GM10248 (cell line): ENCODE results near the gene PHF21B.

ENCODE experiments used
- CTCF ChIA-PET: fragments of 300-600 bp; sonication (Branson Sonifier 250); formaldehyde crosslinking; extraction: SDS; loops from one replicate; lab custom pipeline; 2021; ENCODE audit warnings: antibody characterized with exemption; lab: Yijun Ruan, JAX
- POLR2A ChIA-PET: fragments of 350-650 bp; sonication (Branson Sonifier 250); formaldehyde crosslinking; extraction: SDS; loops from one replicate; lab custom pipeline; 2020; ENCODE audit warnings: antibody characterized with exemption; lab: Yijun Ruan, JAX
- DNase-seq: peaks from one replicate; pipeline ENCODE4 v3.0.0; 2012; ENCODE audit errors: extremely low spot score
- TF ChIP-seq, protein P1 (sequence below): IDR thresholded peaks from 2 replicates; pipeline ENCODE4 v1.5.1; 2012; ENCODE audit warnings: mild to moderate bottlenecking, low read depth; ENCODE audit errors: extremely low read depth, missing control alignments, control extremely low read depth

The PHF21B gene

DNA sequence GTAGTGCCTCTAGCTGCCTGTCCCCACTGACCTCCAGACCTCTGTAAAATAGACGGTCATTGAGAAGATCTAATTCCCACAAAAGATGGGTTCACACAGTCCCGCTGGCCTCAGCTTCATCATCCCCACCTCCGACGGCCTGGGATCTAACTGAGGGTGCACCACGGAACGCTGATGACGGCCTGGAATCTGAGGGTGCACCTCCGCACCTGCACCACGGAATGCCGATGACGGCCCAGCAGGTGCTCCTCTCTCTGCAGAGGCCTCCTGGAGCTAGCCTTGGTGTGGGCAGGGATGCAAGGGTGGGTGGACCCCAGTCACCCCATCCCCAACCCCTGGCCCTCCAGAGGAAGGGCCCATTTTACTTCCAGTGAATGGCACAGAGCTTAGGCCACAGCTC is 77.3 kb downstream of the PHF21B start:
- DNase-seq, result no peak
- CTCF ChIA-PET, result no interaction called here
- TF ChIP-seq, protein P1, sequence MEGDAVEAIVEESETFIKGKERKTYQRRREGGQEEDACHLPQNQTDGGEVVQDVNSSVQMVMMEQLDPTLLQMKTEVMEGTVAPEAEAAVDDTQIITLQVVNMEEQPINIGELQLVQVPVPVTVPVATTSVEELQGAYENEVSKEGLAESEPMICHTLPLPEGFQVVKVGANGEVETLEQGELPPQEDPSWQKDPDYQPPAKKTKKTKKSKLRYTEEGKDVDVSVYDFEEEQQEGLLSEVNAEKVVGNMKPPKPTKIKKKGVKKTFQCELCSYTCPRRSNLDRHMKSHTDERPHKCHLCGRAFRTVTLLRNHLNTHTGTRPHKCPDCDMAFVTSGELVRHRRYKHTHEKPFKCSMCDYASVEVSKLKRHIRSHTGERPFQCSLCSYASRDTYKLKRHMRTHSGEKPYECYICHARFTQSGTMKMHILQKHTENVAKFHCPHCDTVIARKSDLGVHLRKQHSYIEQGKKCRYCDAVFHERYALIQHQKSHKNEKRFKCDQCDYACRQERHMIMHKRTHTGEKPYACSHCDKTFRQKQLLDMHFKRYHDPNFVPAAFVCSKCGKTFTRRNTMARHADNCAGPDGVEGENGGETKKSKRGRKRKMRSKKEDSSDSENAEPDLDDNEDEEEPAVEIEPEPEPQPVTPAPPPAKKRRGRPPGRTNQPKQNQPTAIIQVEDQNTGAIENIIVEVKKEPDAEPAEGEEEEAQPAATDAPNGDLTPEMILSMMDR, result no peak
- POLR2A ChIA-PET, result no interaction called here

DNA sequence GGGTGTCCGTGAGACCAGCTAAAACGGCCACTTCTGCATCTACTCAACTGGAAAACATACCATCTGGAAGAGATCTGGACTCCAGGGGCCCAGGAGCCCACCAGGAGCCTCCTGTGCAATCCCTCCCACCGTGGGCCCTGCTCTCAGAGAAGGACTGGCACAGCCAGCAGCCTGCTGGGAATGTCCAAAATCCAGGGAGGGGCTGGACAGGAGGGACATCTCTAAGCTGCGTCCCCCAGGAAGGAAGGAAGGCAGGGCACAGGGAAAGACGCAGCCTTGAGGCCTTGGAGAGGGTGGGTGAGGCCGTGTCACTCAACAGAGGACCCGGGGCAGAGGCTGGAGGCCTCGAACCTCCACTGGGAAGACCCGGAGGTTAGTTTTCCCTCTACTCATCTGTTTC is 78.0 kb downstream of the PHF21B start:
- DNase-seq, result no peak
- TF ChIP-seq, protein P1, result no peak
- ChIA-PET CTCF (no interaction called here), POLR2A (no interaction called here)

DNA sequence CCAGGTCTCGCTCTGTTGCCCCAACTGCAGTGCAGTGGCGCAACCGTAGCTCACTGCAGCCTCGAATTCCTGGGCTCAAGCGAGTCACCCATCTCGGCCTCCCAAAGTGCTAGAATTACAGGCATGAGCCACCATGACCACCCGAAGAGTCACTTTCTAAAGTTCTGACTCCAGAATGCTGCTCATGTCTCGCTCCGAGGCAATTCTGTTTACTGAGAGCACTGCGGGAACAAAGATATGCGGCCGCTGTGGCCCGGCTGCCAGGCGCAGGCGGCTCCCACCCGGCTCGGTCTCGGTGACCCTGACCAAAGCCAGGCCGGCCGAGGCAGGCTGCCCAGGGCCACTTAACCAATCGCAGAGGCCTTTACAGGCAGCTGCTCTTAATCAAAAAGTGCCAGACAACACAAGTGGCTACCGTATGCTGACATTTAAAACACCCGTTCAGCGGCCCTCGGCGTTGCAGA is 78.7 kb downstream of the PHF21B start:
- ChIA-PET POLR2A (no interaction called here), CTCF (no interaction called here)
- TF ChIP-seq, protein P1, result no peak
- DNase-seq, result no peak

DNA sequence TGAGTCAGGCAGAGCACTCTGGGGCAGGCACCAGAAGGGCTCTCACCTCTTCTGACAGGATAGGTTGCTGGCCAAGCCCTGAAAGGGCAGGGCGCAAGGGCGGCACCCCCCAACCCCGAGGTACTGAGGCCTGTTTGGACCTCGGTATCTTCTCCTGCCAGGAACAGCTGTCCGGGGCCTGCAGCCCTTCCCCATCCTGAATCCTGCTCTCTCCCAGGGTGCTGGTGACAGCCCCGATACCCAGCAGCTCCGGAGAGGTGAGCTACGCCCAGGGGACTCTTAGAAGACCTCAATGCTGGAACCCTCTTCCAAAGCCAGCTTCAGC is 79.1 kb downstream of the PHF21B start:
- DNase-seq, result no peak
- ChIA-PET CTCF (no interaction called here), POLR2A (no interaction called here)
- TF ChIP-seq, protein P1, result no peak

DNA sequence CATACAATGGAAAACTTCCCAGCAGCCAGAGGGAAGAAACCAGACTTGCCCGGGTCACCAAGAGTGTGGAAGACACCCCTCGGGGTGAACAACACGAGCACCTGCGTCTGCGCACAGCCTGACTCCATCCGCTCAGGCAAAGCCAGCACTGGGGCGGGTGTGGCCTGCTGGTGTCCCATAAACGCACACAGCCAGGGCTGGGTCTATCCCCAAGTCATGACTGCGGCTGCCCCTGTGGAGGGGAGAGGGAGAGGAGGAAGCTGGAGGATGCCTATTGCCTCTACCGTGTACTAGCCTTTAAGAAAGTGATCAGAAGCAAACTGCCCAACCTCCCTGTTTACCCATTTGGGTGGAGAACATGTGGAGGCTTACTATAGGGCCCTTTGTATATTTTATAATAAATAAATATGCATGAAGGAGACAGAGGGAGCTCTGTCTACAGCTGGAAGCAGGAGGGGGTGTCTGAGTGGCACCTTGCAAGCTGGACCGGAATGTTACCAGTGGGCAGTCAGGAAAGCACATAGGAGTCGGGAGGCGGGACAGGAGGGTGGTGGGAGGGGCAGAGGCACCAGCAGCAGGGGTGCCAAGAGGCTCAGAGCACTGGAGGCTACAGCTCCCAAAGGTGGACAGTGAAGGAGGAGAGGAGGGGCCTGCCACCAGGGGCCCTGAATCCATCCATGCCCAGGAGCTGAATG is 79.6 kb downstream of the PHF21B start:
- DNase-seq, result no peak
- TF ChIP-seq, protein P1, result no peak
- CTCF ChIA-PET, result no interaction called here
- POLR2A ChIA-PET, result no interaction called here

DNA sequence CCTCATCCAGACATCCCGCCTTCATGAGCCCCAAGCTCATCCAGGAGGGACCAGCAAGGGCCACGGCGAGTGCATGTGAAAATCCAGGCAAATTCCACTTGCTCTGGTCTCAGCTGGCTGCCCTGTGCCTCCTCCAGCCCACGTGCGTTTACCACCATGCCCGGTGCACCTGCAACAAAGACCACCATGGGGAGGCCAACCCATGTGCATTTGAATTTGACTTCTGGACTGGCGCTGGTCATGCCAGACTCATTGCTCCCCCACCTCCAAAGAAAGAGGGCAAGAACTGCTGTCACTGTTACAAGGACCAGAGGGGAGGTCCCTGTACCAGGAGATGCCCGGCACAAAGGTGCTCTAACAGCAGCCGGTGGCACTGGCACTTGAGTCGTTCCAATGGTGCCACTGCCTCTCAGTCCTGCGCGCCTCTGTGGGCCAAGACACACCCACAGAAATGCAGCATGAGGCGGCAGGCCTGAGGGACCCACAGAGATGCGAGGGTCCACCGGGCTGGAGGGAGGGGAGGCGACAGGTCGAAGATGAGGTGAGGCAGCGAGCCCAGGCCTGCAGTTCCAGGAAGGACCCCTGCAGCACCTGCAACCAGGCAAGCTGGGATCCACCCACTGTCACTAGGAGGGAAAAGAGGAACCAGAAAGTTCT is 80.3 kb downstream of the PHF21B start:
- CTCF ChIA-PET, result no interaction called here
- no peak for DNase-seq
- TF ChIP-seq, protein P1, result no peak
- POLR2A ChIA-PET, result no interaction called here
